ENCODE results near the gene PTPRCAP. TPM values are rescaled to one million over a fixed set of nuclear protein-coding genes. Genes with fewer than 3 reads are reported as not detected.

The PTPRCAP gene
- total RNA-seq, 2 donors from 2014 or later, result 1.8 to 4.7 TPM

- intact Hi-C loops (cut with DNase I), result no loop called here
- ATAC-seq, result peak in 1 of 2 donors; percentile 37
- no peak for DNase-seq
Observed at GRCh38 chr11:67449116-67449844, 11.8 kb upstream of the PTPRCAP start.

GRCh38 chr11:67448220-67448609, 10.7 kb upstream of the PTPRCAP start:
- DNase-seq (no peak), ATAC-seq (no peak)
- intact Hi-C loops (cut with DNase I), result no loop called here

- DNase-seq (no peak), ATAC-seq (no peak)
- intact Hi-C loops (cut with DNase I), result no loop called here
Observed at GRCh38 chr11:67445515-67445914, 8.0 kb upstream of the PTPRCAP start.

GRCh38 chr11:67442504-67443404, 5.3 kb upstream of the PTPRCAP start:
- ATAC-seq (peak in 1 of 2 donors; percentile 1), DNase-seq (peak; percentile 24)
- intact Hi-C loops (cut with DNase I), result no loop called here

GRCh38 chr11:67441731-67442351, 4.4 kb upstream of the PTPRCAP start:
- ATAC-seq (no peak), DNase-seq (peak; percentile 38)
- intact Hi-C loops (cut with DNase I), result no loop called here

- intact Hi-C loops (cut with DNase I), result no loop called here
- DNase-seq (peak; percentile 25), ATAC-seq (no peak)
Observed at GRCh38 chr11:67441098-67441563, 3.6 kb upstream of the PTPRCAP start.

- intact Hi-C loops (cut with DNase I), result no loop called here
- ATAC-seq, result no peak
- DNase-seq, result peak; percentile 17
Observed at GRCh38 chr11:67440229-67441097, 3.0 kb upstream of the PTPRCAP start.

- intact Hi-C loops (cut with DNase I), result no loop called here
- ATAC-seq, result peak in 1 of 2 donors; percentile 1
- peak; percentile 40 for DNase-seq
Observed at GRCh38 chr11:67439321-67440228, 2.1 kb upstream of the PTPRCAP start.

- intact Hi-C loops (cut with DNase I), result no loop called here
- no peak for ATAC-seq
- DNase-seq, result peak; percentile 34
Observed at GRCh38 chr11:67438158-67438902, 848 bp upstream of the PTPRCAP start.

- DNase-seq (no peak), ATAC-seq (no peak)
- intact Hi-C loops (cut with DNase I), result no loop called here
Observed at GRCh38 chr11:67437809-67438157, 301 bp upstream of the PTPRCAP start.

- ATAC-seq (peak; percentile 1 to 18), DNase-seq (peak; percentile 20)
- intact Hi-C loops (cut with DNase I), result no loop called here
Observed at GRCh38 chr11:67436459-67437081, 912 bp downstream of the PTPRCAP start.

GRCh38 chr11:67435727-67436458, 1.6 kb downstream of the PTPRCAP start:
- DNase-seq (peak; percentile 18), ATAC-seq (no peak)
- intact Hi-C loops (cut with DNase I), result no loop called here

GRCh38 chr11:67435031-67435726, 2.3 kb downstream of the PTPRCAP start:
- DNase-seq (no peak), ATAC-seq (no peak)
- intact Hi-C loops (cut with DNase I), result no loop called here

GRCh38 chr11:67434395-67434881, 3.0 kb downstream of the PTPRCAP start:
- DNase-seq, result no peak
- intact Hi-C loops (cut with DNase I), result no loop called here
- ATAC-seq, result no peak

All from left cardiac atrium (tissue), 4 donors.